GM10847 (cell line): ENCODE results near the gene NFIX.

Experiments
- POLR2A ChIP-seq: IDR thresholded peaks from 2 replicates; pipeline ENCODE4 v1.6.1; 2011; ENCODE audit not compliant: insufficient read length; ENCODE audit errors: extremely low read depth

NFIX gene

GRCh38 chr19:12997967-12998940 is 3.0 kb downstream of the NFIX start:
- TF ChIP-seq POLR2A = no peak

- no peak for TF ChIP-seq POLR2A
Observed at GRCh38 chr19:13001166-13001501, 5.9 kb downstream of the NFIX start.

- TF ChIP-seq POLR2A = no peak
Observed at GRCh38 chr19:13001502-13002165, 6.4 kb downstream of the NFIX start.

- no peak for TF ChIP-seq POLR2A
Observed at GRCh38 chr19:13002166-13002898, 7.1 kb downstream of the NFIX start.

GRCh38 chr19:13003081-13003480 is 7.8 kb downstream of the NFIX start:
- TF ChIP-seq POLR2A = no peak

GRCh38 chr19:13004273-13004672 is 9.0 kb downstream of the NFIX start:
- no peak for TF ChIP-seq POLR2A

- TF ChIP-seq POLR2A = no peak
Observed at GRCh38 chr19:13005253-13005652, 10.0 kb downstream of the NFIX start.

- TF ChIP-seq POLR2A = no peak
Observed at GRCh38 chr19:13005861-13006370, 10.6 kb downstream of the NFIX start.

- no peak for TF ChIP-seq POLR2A
Observed at GRCh38 chr19:13006431-13007281, 11.4 kb downstream of the NFIX start.

- TF ChIP-seq POLR2A = no peak
Observed at GRCh38 chr19:13007292-13008045, 12.2 kb downstream of the NFIX start.

GRCh38 chr19:13008926-13009787 is 13.9 kb downstream of the NFIX start:
- TF ChIP-seq POLR2A = no peak

GRCh38 chr19:13010038-13010991 is 15.0 kb downstream of the NFIX start:
- TF ChIP-seq POLR2A = no peak

GRCh38 chr19:13010992-13011652 is 15.8 kb downstream of the NFIX start:
- no peak for TF ChIP-seq POLR2A
